Adipocyte (in vitro differentiated cells): ENCODE measurements around the gene PSME2.

Experiments used
- DNase-seq: peaks from one replicate; pipeline ENCODE4 v3.0.0-alpha.2; 2015; ENCODE audit warnings: low read depth
- H3K27me3 ChIP-seq: replicated peaks from 2 replicates; pipeline ENCODE4 v1.7.0; 2013; ENCODE audit warnings: mild to moderate bottlenecking, low read length, moderate library complexity; ENCODE audit not compliant: control insufficient read depth, insufficient read depth
- H3K36me3 ChIP-seq: 2 replicates; pipeline ENCODE4 v1.7.0; 2013; ENCODE audit warnings: low read length, mild to moderate bottlenecking, moderate library complexity; ENCODE audit not compliant: control insufficient read depth, insufficient read depth, severe bottlenecking
- H3K4me1 ChIP-seq: 2 replicates; pipeline ENCODE4 v1.7.0; 2013; ENCODE audit warnings: mild to moderate bottlenecking, low read length, moderate library complexity; ENCODE audit not compliant: control insufficient read depth, insufficient read depth
- H3K4me3 ChIP-seq: 2 replicates; pipeline ENCODE4 v1.7.0; 2013; ENCODE audit warnings: mild to moderate bottlenecking, low read length, moderate library complexity
- H3K9ac ChIP-seq: 2 replicates; pipeline ENCODE4 v1.7.0; 2013; ENCODE audit warnings: mild to moderate bottlenecking, low read length, moderate library complexity
- H3K9me3 ChIP-seq: 2 replicates; pipeline ENCODE4 v1.7.0; 2013; ENCODE audit warnings: mild to moderate bottlenecking, low read length, moderate library complexity; ENCODE audit not compliant: control insufficient read depth

The PSME2 gene

DNA sequence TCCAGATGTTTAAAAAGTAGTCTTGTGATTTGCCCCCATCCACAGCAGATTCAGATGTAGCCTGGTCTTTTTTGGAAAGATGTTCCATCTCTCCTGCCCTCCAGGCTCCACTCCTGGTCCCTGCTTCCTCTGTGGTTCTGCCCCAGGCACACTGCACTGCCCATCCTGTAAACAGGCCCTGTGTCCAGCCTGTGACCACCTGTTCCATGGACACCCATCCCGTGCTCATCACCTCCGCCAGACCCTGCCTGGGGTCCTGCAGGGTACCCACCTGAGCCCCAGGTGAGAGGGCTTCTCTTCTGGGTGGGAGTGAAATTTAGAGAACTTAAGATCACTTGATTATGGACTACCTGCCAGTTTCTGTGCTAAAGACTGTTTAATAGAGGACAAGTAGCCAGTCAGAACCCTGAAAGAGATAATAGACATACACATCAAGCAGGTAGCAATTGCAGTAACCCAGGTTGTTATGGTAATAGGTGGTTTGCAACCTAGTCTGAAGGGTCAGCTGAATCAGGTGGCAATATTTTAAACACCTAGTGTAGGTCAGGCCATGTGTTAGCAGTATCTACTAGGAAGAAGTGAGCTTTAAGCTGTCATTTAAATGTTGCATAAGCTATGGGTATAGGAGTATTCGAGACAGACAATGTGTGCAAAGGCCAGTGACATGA is 3.0 kb upstream of the PSME2 start:
- no peak overlapping the region for H3K4me3 ChIP-seq
- H3K9me3 ChIP-seq: no peaks in the 10 kb centered on the region
- H3K27me3 ChIP-seq: no peaks in the 10 kb centered on the region
- peaks cover 21% of the 10 kb centered on the region for H3K4me1 ChIP-seq
- DNase-seq: no peak
- H3K9ac ChIP-seq: no peak overlapping the region
- H3K36me3 ChIP-seq: peaks cover 41% of the 10 kb centered on the region

DNA sequence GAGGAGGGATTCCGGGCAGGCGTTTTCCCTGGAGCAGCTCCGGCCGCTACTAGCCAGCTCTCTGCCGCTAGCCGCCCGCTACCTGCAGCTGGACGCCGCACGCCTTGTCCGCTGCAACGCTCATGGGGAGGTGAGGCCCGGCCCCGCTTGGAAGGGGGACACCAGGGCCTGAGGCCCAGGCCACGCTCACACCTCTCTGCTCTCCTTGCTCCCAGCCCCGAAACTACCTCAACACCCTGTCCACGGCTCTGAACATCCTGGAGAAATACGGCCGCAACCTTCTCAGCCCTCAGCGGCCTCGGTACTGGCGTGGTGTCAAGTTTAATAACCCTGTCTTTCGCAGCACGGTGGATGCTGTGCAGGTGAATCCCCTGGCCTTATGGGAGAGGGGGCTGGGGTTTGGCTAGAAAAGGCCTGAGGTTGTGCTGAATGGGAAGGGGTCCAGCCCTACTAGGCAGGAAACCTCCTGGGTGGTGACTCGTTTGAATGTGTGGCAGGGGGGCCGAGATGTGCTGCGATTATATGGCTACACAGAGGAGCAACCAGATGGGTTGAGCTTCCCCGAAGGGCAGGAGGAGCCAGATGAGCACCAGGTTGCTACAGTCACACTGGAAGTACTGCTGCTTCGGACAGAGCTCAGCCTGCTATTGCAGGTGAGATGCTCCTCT is 1.5 kb upstream of the PSME2 start:
- Histone ChIP-seq H3K9me3 (no peaks in the 10 kb centered on the region), H3K4me1 (peaks cover 31% of the 10 kb centered on the region), H3K27me3 (no peaks in the 10 kb centered on the region), H3K36me3 (peaks cover 36% of the 10 kb centered on the region), H3K9ac (peak overlapping the region; percentile 95), H3K4me3 (peak overlapping the region; percentile 97)
- DNase-seq: no peak

- Histone ChIP-seq H3K9me3 (no peaks in the 10 kb centered on the region), H3K4me1 (peaks cover 31% of the 10 kb centered on the region), H3K9ac (peak within 1 kb of the TSS; percentile 95), H3K36me3 (peaks cover 31% of the 10 kb centered on the region), H3K4me3 (peak within 1 kb of the TSS; percentile 97), H3K27me3 (no peaks in the 10 kb centered on the region)
- DNase-seq: peak; percentile 99
Measured at GRCh38 chr14:24146978-24147760, 759 bp upstream of the PSME2 start, which contains the start of gene RNF31. TSS of gene RNF31 (plus strand) at chr14:24147498. CDS start at chr14:24147699, 201 bp downstream.

- no peaks in the 10 kb centered on the region for H3K27me3 ChIP-seq
- H3K4me3 ChIP-seq: peak overlapping the region; percentile 97
- no peak for DNase-seq
- H3K36me3 ChIP-seq: peaks cover 18% of the 10 kb centered on the region
- peaks cover 36% of the 10 kb centered on the region for H3K4me1 ChIP-seq
- H3K9me3 ChIP-seq: no peaks in the 10 kb centered on the region
- peak overlapping the region; percentile 92 for H3K9ac ChIP-seq
Measured at GRCh38 chr14:24145690-24146452, 539 bp downstream of the PSME2 start.

DNA sequence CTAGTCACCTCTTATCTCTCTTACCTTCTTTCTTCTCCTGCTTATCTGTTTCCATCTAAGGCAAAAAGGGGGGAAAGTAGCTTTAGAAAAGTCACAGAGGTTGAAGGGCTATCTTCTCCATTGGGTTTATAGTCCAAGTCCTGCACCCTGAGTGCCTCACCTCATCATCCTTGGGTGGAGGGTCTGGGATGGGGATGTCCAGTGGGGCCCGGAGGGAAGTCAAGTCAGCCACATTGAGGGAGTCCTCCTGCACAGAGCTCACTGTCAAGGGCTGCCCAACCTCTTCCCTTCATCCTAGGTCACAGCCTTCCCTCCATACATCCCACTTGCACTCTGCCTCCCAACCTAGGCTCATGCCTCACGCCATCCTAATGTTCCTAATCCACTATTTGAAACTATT is 1.2 kb downstream of the PSME2 start:
- peak overlapping the region; percentile 97 for H3K4me3 ChIP-seq
- peaks cover 11% of the 10 kb centered on the region for H3K36me3 ChIP-seq
- DNase-seq: no peak
- no peaks in the 10 kb centered on the region for H3K27me3 ChIP-seq
- H3K9ac ChIP-seq: peak overlapping the region; percentile 92
- peaks cover 36% of the 10 kb centered on the region for H3K4me1 ChIP-seq
- H3K9me3 ChIP-seq: no peaks in the 10 kb centered on the region

DNA sequence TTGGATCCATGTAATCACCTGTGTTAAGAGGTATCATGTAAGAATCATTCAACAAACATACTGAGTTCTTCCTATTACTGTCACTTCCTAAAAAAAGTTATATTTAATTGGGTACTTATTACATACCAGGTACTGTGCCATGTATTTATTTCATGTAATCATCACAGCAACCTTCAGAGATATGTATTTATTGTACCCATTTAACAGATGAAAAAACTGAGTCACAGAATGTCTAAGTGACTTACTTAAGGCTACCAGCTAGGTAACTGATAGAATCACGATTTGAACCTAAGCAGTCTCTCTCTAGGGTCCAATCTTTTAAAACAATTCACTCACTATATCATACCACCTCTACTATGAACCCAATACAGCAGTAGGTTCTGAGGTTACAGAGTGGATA is 2.0 kb downstream of the PSME2 start:
- no peak for DNase-seq
- no peaks in the 10 kb centered on the region for H3K9me3 ChIP-seq
- H3K36me3 ChIP-seq: peaks cover 5% of the 10 kb centered on the region
- H3K27me3 ChIP-seq: no peaks in the 10 kb centered on the region
- H3K4me3 ChIP-seq: no peak overlapping the region
- H3K4me1 ChIP-seq: peaks cover 36% of the 10 kb centered on the region
- H3K9ac ChIP-seq: no peak overlapping the region

GRCh38 chr14:24143511-24143910 is 2.9 kb downstream of the PSME2 start:
- Histone ChIP-seq H3K36me3 (peaks cover 11% of the 10 kb centered on the region), H3K27me3 (no peaks in the 10 kb centered on the region), H3K4me1 (peaks cover 33% of the 10 kb centered on the region), H3K9me3 (no peaks in the 10 kb centered on the region), H3K9ac (no peak overlapping the region), H3K4me3 (no peak overlapping the region)
- DNase-seq: no peak

DNA sequence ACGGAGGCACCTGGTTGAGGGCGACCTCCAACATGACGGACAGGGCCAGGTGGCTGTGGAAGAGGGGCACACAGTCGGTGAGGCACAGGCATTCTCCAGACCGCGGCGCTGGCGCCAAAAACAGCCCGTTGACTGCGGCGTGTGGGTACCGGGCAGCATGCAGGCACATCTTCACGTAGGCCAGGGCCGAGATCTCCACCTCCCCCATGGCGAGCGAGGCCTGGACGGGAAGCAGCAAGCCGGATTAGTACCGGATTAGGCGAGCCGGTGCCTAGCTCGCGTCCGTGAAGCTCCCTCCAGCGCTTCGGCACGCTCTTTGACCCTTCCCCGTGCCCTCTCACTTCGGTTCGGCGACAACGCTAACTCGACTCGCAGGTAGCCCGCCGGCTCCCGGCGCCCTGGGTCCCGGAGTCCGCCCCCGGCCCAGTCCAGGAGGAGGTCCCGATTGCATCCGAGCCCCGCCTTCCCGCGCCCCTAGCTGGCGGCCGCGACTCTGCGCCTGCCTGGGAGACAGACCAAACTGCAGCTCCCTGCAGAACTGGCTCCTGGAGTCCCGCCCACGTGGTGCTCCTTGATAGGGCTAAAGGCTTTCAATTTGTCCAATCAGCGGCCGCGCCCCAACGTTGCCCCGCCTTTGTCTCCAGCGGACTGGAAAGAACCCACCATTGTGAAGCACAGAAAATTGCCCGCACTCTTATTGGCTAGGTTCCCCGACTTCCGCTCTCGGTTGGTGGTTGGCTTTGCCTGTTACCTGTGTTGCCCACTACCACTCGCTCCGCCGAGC is 5.1 kb downstream of the PSME2 start, which contains the start of gene EMC9:
Gene EMC9, minus strand, starts transcription at position 495 of the 784 bp plus-strand sequence. Its CDS starts 287 bp downstream, at position 208.
- H3K4me1 ChIP-seq: peaks cover 35% of the 10 kb centered on the region
- peak within 1 kb of the TSS; percentile 87 for H3K4me3 ChIP-seq
- peak; percentile 100 for DNase-seq
- no peaks in the 10 kb centered on the region for H3K27me3 ChIP-seq
- H3K9me3 ChIP-seq: no peaks in the 10 kb centered on the region
- H3K9ac ChIP-seq: peak within 1 kb of the TSS; percentile 88
- H3K36me3 ChIP-seq: peaks cover 21% of the 10 kb centered on the region

DNA sequence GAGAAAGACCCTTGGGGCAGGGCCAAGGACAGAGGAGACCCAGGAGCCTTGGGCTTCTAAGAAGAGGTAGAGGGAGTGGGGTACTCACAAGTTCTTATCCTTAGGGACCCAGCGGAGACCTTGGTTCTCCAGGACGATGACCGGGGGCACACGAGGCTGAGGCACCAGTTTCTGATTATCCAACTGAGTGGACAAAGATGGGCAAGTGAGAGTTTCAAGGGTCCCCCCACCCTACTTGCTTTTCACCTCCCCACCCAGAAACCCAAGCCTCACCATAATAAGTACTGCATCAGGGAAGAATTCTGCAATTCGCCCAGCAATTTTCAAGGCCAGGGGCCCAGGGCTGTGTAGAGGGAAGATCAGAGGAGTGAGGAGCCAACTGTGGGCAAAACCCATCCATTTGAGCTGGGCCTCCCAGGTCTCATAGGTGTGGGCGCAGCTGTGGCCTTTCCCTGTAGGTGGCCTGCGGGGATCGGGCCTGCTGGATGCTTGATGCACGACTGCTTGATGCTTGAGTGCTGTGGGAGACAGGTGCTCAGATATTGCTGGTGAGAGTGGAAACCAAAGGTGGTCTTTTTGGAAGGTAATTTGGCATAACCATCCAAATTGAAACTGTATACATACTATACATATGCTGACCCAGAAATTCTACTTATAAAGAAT is 7.0 kb downstream of the PSME2 start:
- peaks cover 21% of the 10 kb centered on the region for H3K36me3 ChIP-seq
- peaks cover 24% of the 10 kb centered on the region for H3K4me1 ChIP-seq
- no peak for DNase-seq
- H3K4me3 ChIP-seq: no peak overlapping the region
- no peaks in the 10 kb centered on the region for H3K9me3 ChIP-seq
- H3K9ac ChIP-seq: no peak overlapping the region
- no peaks in the 10 kb centered on the region for H3K27me3 ChIP-seq
